OCI-LY1 (cell line): ENCODE data around the gene CCDC85C.

Source experiments
- H2AFZ ChIP-seq: fragments of 200-600 bp; sonication (generic), shearing (Covaris generic); 2 replicates; pipeline ENCODE4 v1.6.0; 2014; ENCODE audit warnings: antibody characterized with exemption, mild to moderate bottlenecking, low read length
- H3F3A ChIP-seq: fragments of 200-600 bp; sonication (generic), shearing (Covaris generic); 2 replicates; pipeline ENCODE4 v1.6.0; 2014; ENCODE audit warnings: mild to moderate bottlenecking, antibody characterized with exemption, low read length, moderate library complexity; ENCODE audit not compliant: insufficient read depth
- H3K27ac ChIP-seq: fragments of 200-600 bp; sonication (generic); 2 replicates; pipeline ENCODE4 v1.5.1; 2014; ENCODE audit warnings: low read length, mixed run types, mild to moderate bottlenecking, low read depth; ENCODE audit not compliant: poor library complexity, severe bottlenecking
- H3K27me3 ChIP-seq: fragments of 200-600 bp; sonication (generic); 2 replicates; pipeline ENCODE4 v1.6.0; 2014; ENCODE audit warnings: antibody characterized with exemption, mild to moderate bottlenecking, low read length, moderate library complexity; ENCODE audit not compliant: insufficient read depth
- H3K36me3 ChIP-seq: fragments of 200-600 bp; sonication (generic); 2 replicates; pipeline ENCODE4 v1.6.1; 2014; ENCODE audit warnings: mild to moderate bottlenecking, antibody characterized with exemption, low read length, moderate library complexity, mixed read lengths; ENCODE audit not compliant: insufficient read depth
- H3K4me1 ChIP-seq: fragments of 200-600 bp; sonication (generic); 2 replicates; pipeline ENCODE4 v1.5.1; 2014; ENCODE audit warnings: mild to moderate bottlenecking, low read length, moderate library complexity; ENCODE audit not compliant: insufficient read depth, severe bottlenecking
- H3K4me2 ChIP-seq: fragments of 200-600 bp; sonication (generic), shearing (Covaris generic); 2 replicates; pipeline ENCODE4 v1.6.1; 2014; ENCODE audit warnings: low read length
- H3K4me3 ChIP-seq: fragments of 200-600 bp; sonication (generic); 2 replicates; pipeline ENCODE4 v1.5.1; 2014; ENCODE audit warnings: low read length, low read depth, mild to moderate bottlenecking, mixed read lengths; ENCODE audit not compliant: poor library complexity, severe bottlenecking
- H3K79me2 ChIP-seq: fragments of 200-600 bp; shearing (Covaris generic); 2 replicates; pipeline ENCODE4 v1.6.1; 2016; ENCODE audit warnings: mixed run types, low read length, mixed read lengths; ENCODE audit not compliant: insufficient read depth
- H3K9ac ChIP-seq: fragments of 200-600 bp; sonication (generic), shearing (Covaris generic); 2 replicates; pipeline ENCODE4 v1.6.1; 2014; ENCODE audit warnings: mild to moderate bottlenecking, low read length, mixed read lengths
- H3K9me2 ChIP-seq: fragments of 200-600 bp; sonication (generic), shearing (Covaris generic); 2 replicates; pipeline ENCODE4 v1.6.1; 2014; ENCODE audit warnings: low read depth, mild to moderate bottlenecking, low read length, mixed read lengths
- H3K9me3 ChIP-seq: fragments of 200-600 bp; shearing (Covaris generic); 2 replicates; pipeline ENCODE4 v1.6.1; 2014; ENCODE audit warnings: low read length, mixed read lengths
- H4K20me1 ChIP-seq: fragments of 200-600 bp; sonication (generic), shearing (Covaris generic); 2 replicates; pipeline ENCODE4 v1.6.0; 2016; ENCODE audit warnings: mild to moderate bottlenecking, low read length; ENCODE audit not compliant: insufficient read depth
- EZH2 ChIP-seq: fragments of 200-600 bp; sonication (generic), shearing (Covaris generic); IDR thresholded peaks from 2 replicates; pipeline ENCODE4 v1.8.0; 2017; ENCODE audit warnings: borderline replicate concordance, mixed run types, mild to moderate bottlenecking, antibody characterized with exemption, low read length, moderate library complexity, mixed read lengths
- TF ChIP-seq, protein P1 (sequence below): fragments of 200-600 bp; sonication (generic), shearing (Covaris generic); IDR thresholded peaks from 2 replicates; pipeline ENCODE4 v1.5.1; 2017; ENCODE audit warnings: mild to moderate bottlenecking, antibody characterized with exemption, low read length, moderate library complexity, mixed read lengths

The CCDC85C gene

DNA sequence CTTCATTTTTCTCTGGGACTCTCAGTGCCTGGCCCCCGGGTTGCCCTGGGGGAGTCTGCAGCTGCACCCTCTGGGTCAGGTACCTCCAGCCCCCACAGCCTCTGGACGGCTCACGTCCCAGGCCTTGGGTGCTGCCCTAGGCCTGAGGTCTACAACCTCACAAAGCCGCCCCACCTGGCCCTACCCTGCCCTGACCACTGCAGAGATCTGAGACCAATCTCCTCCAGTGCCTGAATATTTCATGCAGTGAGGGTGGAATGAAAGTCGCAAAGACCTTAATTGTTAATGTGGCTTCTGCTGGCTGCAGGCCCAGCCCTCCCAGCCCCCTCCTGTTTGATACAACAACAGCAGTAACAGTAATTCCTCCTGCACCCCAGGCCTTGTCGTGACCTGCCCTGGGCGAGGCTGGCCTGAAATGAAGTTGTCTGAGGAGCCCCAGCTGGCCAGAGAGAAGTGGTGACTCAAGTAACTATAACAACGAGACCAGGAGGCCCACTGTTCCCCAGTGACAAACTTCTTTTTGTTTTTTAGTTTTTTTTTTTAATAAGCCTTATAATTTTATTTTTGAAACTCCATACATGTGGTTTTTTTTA is 8.8 kb upstream of the CCDC85C start:
- no peak for TF ChIP-seq EZH2
- Histone ChIP-seq H4K20me1 (no peaks in the 10 kb centered on the region), H3K79me2 (no peaks in the 10 kb centered on the region), H3K27ac (no peak overlapping the region), H2AFZ (no peak overlapping the region), H3K9me3 (no peaks in the 10 kb centered on the region), H3F3A (no peaks in the 10 kb centered on the region), H3K4me2 (no peak overlapping the region), H3K36me3 (no peaks in the 10 kb centered on the region), H3K27me3 (no peaks in the 10 kb centered on the region), H3K4me1 (no peaks in the 10 kb centered on the region), H3K9ac (no peak overlapping the region), H3K9me2 (no peaks in the 10 kb centered on the region), H3K4me3 (no peak overlapping the region)

DNA sequence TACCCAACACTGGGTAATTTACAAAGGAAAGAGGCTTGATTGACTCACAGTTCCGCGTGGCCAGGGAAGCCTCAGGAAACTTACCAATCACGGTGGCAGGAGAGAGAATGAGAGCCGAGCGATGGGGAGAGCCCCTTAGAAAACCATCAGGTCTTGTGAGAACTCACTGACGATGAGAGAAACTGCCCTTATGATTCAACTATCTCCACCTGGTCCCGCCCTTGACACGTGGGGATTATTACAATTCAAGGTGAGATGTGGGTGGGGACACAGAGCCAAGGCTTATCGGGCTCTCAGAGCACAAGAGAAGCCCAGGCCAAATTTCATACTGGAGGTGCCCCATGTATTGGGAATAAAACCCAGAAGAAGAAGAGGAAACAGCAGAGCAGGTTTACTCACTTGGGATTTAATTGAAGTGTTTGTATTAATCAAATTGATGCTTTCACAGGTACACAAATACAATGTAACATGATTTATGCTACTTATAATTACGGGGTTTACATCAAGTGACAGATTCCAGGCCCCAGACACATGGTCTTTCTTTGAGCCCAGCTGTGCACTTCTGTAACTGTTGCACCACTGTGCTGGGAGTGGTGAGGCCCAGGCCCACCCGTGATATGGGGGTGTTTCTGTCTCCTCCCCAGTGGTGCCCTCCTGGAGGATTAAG is 8.2 kb upstream of the CCDC85C start:
- no peaks in the 10 kb centered on the region for H3K27me3 ChIP-seq
- H3K9ac ChIP-seq = no peak overlapping the region
- H3K27ac ChIP-seq = no peak overlapping the region
- H3K4me1 ChIP-seq = no peaks in the 10 kb centered on the region
- TF ChIP-seq EZH2 = no peak
- TF ChIP-seq, protein P1, sequence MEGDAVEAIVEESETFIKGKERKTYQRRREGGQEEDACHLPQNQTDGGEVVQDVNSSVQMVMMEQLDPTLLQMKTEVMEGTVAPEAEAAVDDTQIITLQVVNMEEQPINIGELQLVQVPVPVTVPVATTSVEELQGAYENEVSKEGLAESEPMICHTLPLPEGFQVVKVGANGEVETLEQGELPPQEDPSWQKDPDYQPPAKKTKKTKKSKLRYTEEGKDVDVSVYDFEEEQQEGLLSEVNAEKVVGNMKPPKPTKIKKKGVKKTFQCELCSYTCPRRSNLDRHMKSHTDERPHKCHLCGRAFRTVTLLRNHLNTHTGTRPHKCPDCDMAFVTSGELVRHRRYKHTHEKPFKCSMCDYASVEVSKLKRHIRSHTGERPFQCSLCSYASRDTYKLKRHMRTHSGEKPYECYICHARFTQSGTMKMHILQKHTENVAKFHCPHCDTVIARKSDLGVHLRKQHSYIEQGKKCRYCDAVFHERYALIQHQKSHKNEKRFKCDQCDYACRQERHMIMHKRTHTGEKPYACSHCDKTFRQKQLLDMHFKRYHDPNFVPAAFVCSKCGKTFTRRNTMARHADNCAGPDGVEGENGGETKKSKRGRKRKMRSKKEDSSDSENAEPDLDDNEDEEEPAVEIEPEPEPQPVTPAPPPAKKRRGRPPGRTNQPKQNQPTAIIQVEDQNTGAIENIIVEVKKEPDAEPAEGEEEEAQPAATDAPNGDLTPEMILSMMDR = no peak
- no peak overlapping the region for H3K4me2 ChIP-seq
- H4K20me1 ChIP-seq = no peaks in the 10 kb centered on the region
- no peaks in the 10 kb centered on the region for H3F3A ChIP-seq
- H2AFZ ChIP-seq = no peak overlapping the region
- H3K4me3 ChIP-seq = no peak overlapping the region
- H3K9me3 ChIP-seq = no peaks in the 10 kb centered on the region
- no peaks in the 10 kb centered on the region for H3K9me2 ChIP-seq
- no peaks in the 10 kb centered on the region for H3K36me3 ChIP-seq
- no peaks in the 10 kb centered on the region for H3K79me2 ChIP-seq

DNA sequence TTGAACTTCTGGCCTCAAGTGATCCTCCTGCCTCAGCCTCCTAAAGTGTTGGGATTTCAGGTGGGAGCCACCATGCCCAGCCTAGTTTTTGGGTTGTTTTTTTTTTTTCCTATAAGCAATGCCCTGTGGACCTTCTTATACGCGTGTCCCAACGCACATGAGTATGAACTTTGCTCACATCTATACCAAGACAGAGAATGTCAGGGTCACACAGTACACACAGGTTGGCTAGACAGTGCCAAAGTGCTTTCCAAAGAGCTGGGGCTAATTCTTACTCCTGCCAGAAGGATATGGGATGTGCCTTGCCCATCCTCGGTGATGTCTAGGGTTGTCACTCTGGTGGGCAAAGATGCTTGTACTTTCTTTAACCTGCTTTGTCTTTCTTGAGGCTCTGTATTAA is 7.6 kb upstream of the CCDC85C start:
- Histone ChIP-seq H3K27ac (no peak overlapping the region), H3K9ac (no peak overlapping the region), H3K79me2 (no peaks in the 10 kb centered on the region), H3K4me3 (no peak overlapping the region), H3K4me2 (no peak overlapping the region), H3K9me3 (no peaks in the 10 kb centered on the region), H3F3A (no peaks in the 10 kb centered on the region), H4K20me1 (no peaks in the 10 kb centered on the region), H3K36me3 (no peaks in the 10 kb centered on the region), H2AFZ (no peak overlapping the region), H3K27me3 (no peaks in the 10 kb centered on the region), H3K9me2 (no peaks in the 10 kb centered on the region), H3K4me1 (no peaks in the 10 kb centered on the region)
- no peak for TF ChIP-seq EZH2
- TF ChIP-seq, protein P1 = no peak
